ENCODE results near the gene DNAJB6.
A peak's percentile ranks its signal among the peaks of the same experiment; 100 is the strongest.
"Not testable (repeated sequence)": the region's sequence is repeated elsewhere in the genome, so short reads cannot be mapped to it uniquely, and the experiment has no call there.

DNAJB6 gene

GRCh38 chr7:157444011-157444842 lies 107.4 kb downstream of the DNAJB6 start:
- no peaks in the 10 kb centered on the region for H3K36me3 ChIP-seq
- H3K4me3 ChIP-seq, result no peak overlapping the region
- H3K27ac ChIP-seq, result no peak overlapping the region
- peaks cover 0 to 12% of the 10 kb centered on the region in 2 donors for H3K27me3 ChIP-seq
- H3K9me3 ChIP-seq, result no peaks in the 10 kb centered on the region
- intact Hi-C loops (cut with DNase I; ENCODE audit: low total_unique reads), result no loop called here
- TF ChIP-seq CTCF (IDR thresholded peaks at IDR 0.05), result no peak
- peak in 1 of 2 donors; percentile 56 for DNase-seq
- H3K4me1 ChIP-seq, result no peaks in the 10 kb centered on the region

DNA sequence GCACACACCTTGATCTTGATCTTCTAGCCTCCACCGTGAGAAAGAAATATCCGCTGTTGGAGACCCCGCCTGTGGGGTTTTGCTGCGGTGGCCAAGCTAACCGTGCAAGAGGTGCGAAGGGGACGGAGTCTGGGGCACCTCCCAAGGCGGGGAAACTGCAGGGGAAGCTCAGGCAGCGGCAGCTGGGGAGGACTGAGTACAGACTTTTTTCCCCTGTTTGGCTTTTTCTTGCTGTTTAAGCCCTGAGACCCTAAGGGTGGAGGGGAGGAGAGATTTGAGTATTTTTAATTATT lies 108.0 kb downstream of the DNAJB6 start:
- H3K27me3 ChIP-seq, result peaks cover 0 to 12% of the 10 kb centered on the region in 2 donors
- no peak for TF ChIP-seq CTCF (IDR thresholded peaks at IDR 0.05)
- no peaks in the 10 kb centered on the region for H3K4me1 ChIP-seq
- no peaks in the 10 kb centered on the region for H3K36me3 ChIP-seq
- intact Hi-C loops (cut with DNase I; ENCODE audit: low total_unique reads), result no loop called here
- DNase-seq, result no peak
- H3K4me3 ChIP-seq, result no peak overlapping the region
- no peak overlapping the region for H3K27ac ChIP-seq
- no peaks in the 10 kb centered on the region for H3K9me3 ChIP-seq

- H3K4me1 ChIP-seq, result no peaks in the 10 kb centered on the region
- H3K27me3 ChIP-seq, result peaks cover 0 to 12% of the 10 kb centered on the region in 2 donors
- H3K27ac ChIP-seq, result no peak overlapping the region
- no peaks in the 10 kb centered on the region for H3K9me3 ChIP-seq
- TF ChIP-seq CTCF (IDR thresholded peaks at IDR 0.05), result no peak
- no peak overlapping the region for H3K4me3 ChIP-seq
- intact Hi-C loops (cut with DNase I; ENCODE audit: low total_unique reads), result no loop called here
- no peaks in the 10 kb centered on the region for H3K36me3 ChIP-seq
- no peak for DNase-seq
Observed at GRCh38 chr7:157445246-157445955, 108.6 kb downstream of the DNAJB6 start.

- Histone ChIP-seq H3K36me3 (no peaks in the 10 kb centered on the region), H3K4me1 (no peaks in the 10 kb centered on the region), H3K27me3 (peaks cover 0 to 12% of the 10 kb centered on the region in 2 donors), H3K27ac (no peak overlapping the region), H3K9me3 (no peaks in the 10 kb centered on the region), H3K4me3 (no peak overlapping the region)
- intact Hi-C loops (cut with DNase I; ENCODE audit: low total_unique reads), result no loop called here
- no peak for TF ChIP-seq CTCF (IDR thresholded peaks at IDR 0.05)
- no peak for DNase-seq
Observed at GRCh38 chr7:157445956-157446295, 109.1 kb downstream of the DNAJB6 start.

- TF ChIP-seq CTCF (IDR thresholded peaks at IDR 0.05), result no peak
- Histone ChIP-seq H3K27me3 (peaks cover 0 to 12% of the 10 kb centered on the region in 2 donors), H3K36me3 (no peaks in the 10 kb centered on the region), H3K27ac (no peak overlapping the region), H3K4me1 (no peaks in the 10 kb centered on the region), H3K4me3 (no peak overlapping the region), H3K9me3 (no peaks in the 10 kb centered on the region)
- intact Hi-C loops (cut with DNase I; ENCODE audit: low total_unique reads), result no loop called here
- DNase-seq, result no peak
Observed at GRCh38 chr7:157446322-157446721, 109.5 kb downstream of the DNAJB6 start.

GRCh38 chr7:157454003-157454402 lies 117.2 kb downstream of the DNAJB6 start:
- H3K36me3 ChIP-seq; intact Hi-C loops (cut with DNase I; ENCODE audit: low total_unique reads); H3K4me3 ChIP-seq; H3K4me1 ChIP-seq; H3K9me3 ChIP-seq; H3K27ac ChIP-seq; DNase-seq: not testable (repeated sequence)
- H3K27me3 ChIP-seq, result peaks cover 0 to 14% of the 10 kb centered on the region in 2 donors

All from tibial artery (tissue), 4 donors.